K562 (cell line): ENCODE data around the gene APOBEC3C. TPM values are rescaled to one million over a fixed set of nuclear protein-coding genes. Genes with fewer than 3 reads are reported as not detected.

ENCODE experiments used
- ATAC-seq: fragments of 200-7000 bp; cut with Tn5 transposase; 3 replicates; pipeline ENCODE4 v1.9.1; 2020; ENCODE audit warnings: moderate library complexity
- BruUV-seq: library from RNA; stranded (reverse); fragments of 400-500 nt; replicated peaks from 2 replicates; lab custom pipeline; 2021; lab: Mats Ljungman, UMichigan
- CTCF ChIA-PET: fragments of 300-600 bp; formaldehyde crosslinking; extraction: SDS; loops from one replicate; lab custom pipeline; 2021; ENCODE audit warnings: low intra/inter-chr PET ratio; lab: Yijun Ruan, JAX
- POLR2A ChIA-PET: fragments of 300-600, 350-650 bp; sonication (Branson Sonifier 250); formaldehyde crosslinking; extraction: SDS; loops from one replicate; lab custom pipeline; 2021; ENCODE audit warnings: antibody characterized with exemption, inconsistent platforms; lab: Yijun Ruan, JAX
- DNase-seq, 4 experiments: peaks; one replicate each; pipeline versions ENCODE4 v3.0.0 to v3.0.0-alpha.2; 2011 to 2018; ENCODE audit warnings: low spot score in 3 of 4, mixed read lengths in 3 of 4; ENCODE audit errors: extremely low read depth in 1 of 4
- FAIRE-seq: peaks from 2 replicates; lab custom pipeline; 2011; peaks lifted over from hg19 to GRCh38; lab: Jason Lieb, UNC
- H2AFZ ChIP-seq: 2 replicates; pipeline ENCODE4 v1.6.0; 2011; ENCODE audit warnings: low read depth, low read length, control low read depth, inconsistent platforms
- H3K27ac ChIP-seq: fragments of 200-600 bp; 3 replicates; pipeline ENCODE4 v1.8.0; 2011; ENCODE audit warnings: low read depth, mild to moderate bottlenecking, control low read depth, inconsistent platforms, low read length, moderate library complexity, mixed read lengths; ENCODE audit errors: extremely low read depth
- H3K27me3 ChIP-seq, 2 experiments: fragments of 300-600 bp in 1 of 2; 2 replicates in 1 of 2; 3 replicates in 1 of 2; pipeline versions ENCODE4 v1.6.0 to v1.8.0; 2011; ENCODE audit warnings: inconsistent platforms in 2 of 2, low read length in 2 of 2, mild to moderate bottlenecking in 1 of 2, mixed read lengths in 1 of 2, moderate library complexity in 1 of 2; ENCODE audit not compliant: control insufficient read depth in 2 of 2, insufficient read depth in 2 of 2
- H3K36me3 ChIP-seq: fragments of 300-600 bp; 3 replicates; pipeline ENCODE4 v1.8.0; 2011; ENCODE audit warnings: mild to moderate bottlenecking, low read length, inconsistent platforms; ENCODE audit not compliant: control insufficient read depth, insufficient read depth
- H3K4me1 ChIP-seq, 2 experiments: fragments of 200-600 bp in 1 of 2; replicated peaks in 1 of 2; 2 replicates in 1 of 2; 3 replicates in 1 of 2; pipeline versions ENCODE4 v1.5.1 to v1.8.0; 2011; ENCODE audit warnings: inconsistent platforms in 2 of 2, low read length in 2 of 2, mild to moderate bottlenecking in 1 of 2, mixed read lengths in 1 of 2, moderate library complexity in 1 of 2; ENCODE audit not compliant: control insufficient read depth in 2 of 2, insufficient read depth in 2 of 2
- H3K4me2 ChIP-seq: 2 replicates; pipeline ENCODE4 v1.6.1; 2011; ENCODE audit warnings: low read length, control low read depth, inconsistent platforms, mixed read lengths; ENCODE audit not compliant: insufficient read depth
- H3K4me3 ChIP-seq: fragments of 200-600 bp; sonication (generic), shearing (Covaris generic); 2 replicates; pipeline ENCODE4 v1.5.1; 2016; ENCODE audit warnings: control low read depth, inconsistent platforms
- H3K79me2 ChIP-seq: fragments of 200-600 bp; 3 replicates; pipeline ENCODE4 v1.8.0; 2011; ENCODE audit warnings: low read length, inconsistent platforms; ENCODE audit not compliant: control insufficient read depth, insufficient read depth
- H3K9ac ChIP-seq, 2 experiments: 2 replicates each; pipeline versions ENCODE4 v1.6.0 to v1.6.1; 2011; ENCODE audit warnings: low read depth in 2 of 2, low read length in 2 of 2, control low read depth in 1 of 2, inconsistent platforms in 1 of 2, mild to moderate bottlenecking in 1 of 2, mixed read lengths in 1 of 2; ENCODE audit not compliant: insufficient read depth in 1 of 2
- H3K9me1 ChIP-seq: one replicate; pipeline ENCODE4 v1.6.0; 2011; ENCODE audit warnings: inconsistent platforms, mild to moderate bottlenecking, low read length, moderate library complexity; ENCODE audit not compliant: control insufficient read depth, insufficient read depth
- H3K9me3 ChIP-seq: replicated peaks from 2 replicates; pipeline ENCODE4 v1.5.1; 2011; ENCODE audit warnings: low read depth, low read length, inconsistent platforms; ENCODE audit not compliant: control insufficient read depth, insufficient read depth
- H4K20me1 ChIP-seq: replicated peaks from 2 replicates; pipeline ENCODE4 v1.6.1; 2011; ENCODE audit warnings: low read length, inconsistent platforms, mixed read lengths; ENCODE audit not compliant: control insufficient read depth, insufficient read depth
- ZFP91 ChIP-seq: sonication (generic); formaldehyde crosslinking; IDR thresholded peaks from 2 replicates; pipeline ENCODE4 v1.8.0; 2022; ENCODE audit warnings: mild to moderate bottlenecking, missing genetic modification reagents
- WGBS: fragments of 100-300 bp; shearing (Covaris generic); methylation state at CpG from one replicate; pipeline ENCODE4 v1.1.6; 2016; ENCODE audit warnings: low coverage, mixed read lengths; ENCODE audit not compliant: insufficient coverage; ENCODE audit errors: missing lambda C conversion rate; 5-methylcytosine and 5-hydroxymethylcytosine counted together
- in situ Hi-C: fragments of 300-500 bp; cut with MboI; formaldehyde crosslinking; loops from 4 replicates; pipeline ENCODE4 v1.15.0; 2018; ENCODE audit warnings: inconsistent platforms, mixed read lengths
- intact Hi-C: fragments of 100-400 bp; cut with micrococcal nuclease; formaldehyde crosslinking; loops from 2 replicates; pipeline ENCODE4 v1.14.2; 2022
- polyA plus RNA-seq, 8 experiments: library from polyadenylated mRNA; depleted of rRNA in 4 of 8; stranded (reverse) in 5 of 8; unstranded in 3 of 8; fragments of >200 nt; fragmentation: Nextera tagmentation in 2 of 8; fragmentation: Illumina TruSeq in 1 of 8; extraction: Ambion mirVana in 2 of 8; extraction: Trizol in 1 of 8; gene quantifications; 2 replicates each; pipeline versions ENCODE4 v1.2.1 to v1.2.3, GENCODE V29; 2011 to 2014; ENCODE audit warnings: inconsistent platforms in 1 of 8, missing spikeins in 1 of 8
- total RNA-seq, 7 experiments: library from RNA; depleted of rRNA in 6 of 7; stranded (reverse); fragments of >200 nt in 6 of 7; fragmentation: Illumina TruSeq in 2 of 7; extraction: Trizol in 2 of 7; gene quantifications; 2 replicates each; pipeline versions ENCODE4 v1.2.1 to v1.2.3, GENCODE V29; 2011 to 2021; ENCODE audit warnings: low replicate concordance in 1 of 7

Gene APOBEC3C
- total and polyA plus RNA-seq, 9 of the 15 experiments (the other 6 are each of a cell fraction or from before 2014, with no cell fraction given): 12.4 to 285 (median 55.5) TPM

- H3K4me3 ChIP-seq: no peak overlapping the region
Measured at GRCh38 chr22:38986629-38987028, 27.4 kb upstream of the APOBEC3C start.

More at GRCh38 chr22:38986629-38987028, 27.4 kb upstream of the APOBEC3C start:
- Histone ChIP-seq H3K36me3 (0 out of 3 replicates have a peak, but pooled peaks cover 3% of the 10 kb centered on the region), H3K4me1 (peaks cover 5 to 21% of the 10 kb centered on the region in 2 experiments; a peak in 4 of 5 replicates), H4K20me1 (no peaks in the 10 kb centered on the region), H3K27me3 (no peaks in the 10 kb centered on the region), H3K27ac (no peak overlapping the region), H3K79me2 (peaks cover 10% of the 10 kb centered on the region), H2AFZ (no peak overlapping the region), H3K9me3 (peaks cover 9% of the 10 kb centered on the region), H3K9me1 (no peaks in the 10 kb centered on the region), H3K4me2 (no peak overlapping the region), H3K9ac (no peak overlapping the region)
- in situ Hi-C loops: no loop called here
- no peak for DNase-seq
- WGBS: 84% methylated on average over 3 of the region's 3 CpGs
- no peak for ATAC-seq
- no peak for TF ChIP-seq ZFP91 (CRISPR knock-in tag)
- intact Hi-C loops: no loop called here
- no TSS peak for BruUV-seq
- FAIRE-seq: no peak
- ChIA-PET POLR2A (no interaction called here), CTCF (no interaction called here)
